Muscle layer of duodenum (tissue), 2 donors: Measurements from ENCODE around the gene BCAP29.

Experiments
- H3K27ac ChIP-seq: one replicate; pipeline ENCODE4 v1.7.0; 2013; ENCODE audit warnings: mild to moderate bottlenecking, low read length
- H3K27me3 ChIP-seq: one replicate; pipeline ENCODE4 v1.7.0; 2013; ENCODE audit warnings: low read depth, mild to moderate bottlenecking, control low read depth, low read length
- H3K36me3 ChIP-seq, 2 donors: one replicate each; pipeline ENCODE4 v1.7.0; 2013; ENCODE audit warnings: low read length in 2 of 2, control low read depth in 1 of 2, mild to moderate bottlenecking in 1 of 2; ENCODE audit not compliant: insufficient read depth in 2 of 2, control insufficient read depth in 1 of 2
- H3K4me1 ChIP-seq, 2 donors: one replicate each; pipeline ENCODE4 v1.7.0; 2013; ENCODE audit warnings: low read length in 2 of 2, mild to moderate bottlenecking in 2 of 2, control low read depth in 1 of 2, moderate library complexity in 1 of 2; ENCODE audit not compliant: insufficient read depth in 2 of 2, control insufficient read depth in 1 of 2
- H3K4me3 ChIP-seq, 2 donors: one replicate each; pipeline ENCODE4 v1.7.0; 2013; ENCODE audit warnings: low read length in 2 of 2, low read depth in 1 of 2, mild to moderate bottlenecking in 1 of 2
- H3K9me3 ChIP-seq, 2 donors: one replicate each; pipeline ENCODE4 v1.7.0; 2013; ENCODE audit warnings: low read length in 2 of 2, control low read depth in 1 of 2, mild to moderate bottlenecking in 1 of 2; ENCODE audit not compliant: control insufficient read depth in 1 of 2
- donor health status: healthy.

BCAP29 gene

GRCh38 chr7:107563081-107563774, 16.8 kb upstream of the BCAP29 start:
- Histone ChIP-seq H3K27ac (peak overlapping the region; percentile 91), H3K4me3 (peak overlapping the region; percentile 72 to 92), H3K27me3 (no peaks in the 10 kb centered on the region), H3K36me3 (peaks cover 0 to 6% of the 10 kb centered on the region in 2 donors), H3K9me3 (no peaks in the 10 kb centered on the region), H3K4me1 (peaks cover 6 to 43% of the 10 kb centered on the region in 2 donors)

DNA sequence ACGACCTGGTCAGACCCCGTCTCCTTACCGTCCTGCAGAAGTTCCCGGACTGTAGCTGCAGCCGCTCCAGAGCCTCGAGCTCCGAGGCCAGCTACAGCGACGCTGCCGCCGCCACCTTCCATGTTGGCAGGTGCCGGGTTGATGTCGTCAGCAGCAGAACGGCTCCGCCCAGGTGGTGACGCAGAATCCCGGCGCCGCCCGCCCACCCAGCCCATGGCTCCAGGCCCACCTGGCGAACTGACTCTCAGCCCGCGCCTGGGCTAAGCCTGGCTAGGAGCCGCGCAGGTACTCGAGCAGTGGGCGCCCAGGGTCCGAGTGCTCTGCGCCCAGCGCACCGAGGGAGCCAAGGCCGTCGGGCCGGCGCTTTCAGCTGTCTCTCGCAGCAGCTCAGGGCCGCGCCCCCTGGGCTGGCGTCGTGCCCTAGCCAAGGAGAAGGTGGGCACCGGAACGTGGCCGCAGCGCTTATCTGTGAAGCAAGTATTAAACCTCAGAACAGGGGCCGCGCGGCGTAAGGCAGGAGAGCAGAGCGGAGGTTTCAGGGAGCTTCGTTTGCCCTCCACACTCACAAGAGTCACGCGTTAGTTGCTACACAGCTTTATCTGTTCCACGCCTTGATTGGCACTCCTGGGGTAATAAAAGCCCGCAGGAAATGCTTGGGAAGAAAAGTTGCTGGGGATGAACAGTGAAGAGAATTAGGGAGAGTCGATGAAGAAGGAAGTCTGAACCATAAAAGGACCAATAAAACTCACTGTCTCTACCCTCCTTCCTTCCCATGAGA, 16.1 kb upstream of the BCAP29 start, which contains the start of the genes COG5 and DUS4L:
Gene COG5 (minus strand): TSS at position 146 of the 778 bp plus-strand sequence. CDS start 24 bp downstream, at position 122.
Gene DUS4L (plus strand): TSS at position 197 of the 778 bp plus-strand sequence. CDS start 3,100 bp downstream, outside the sequence.
- Histone ChIP-seq H3K27me3 (no peaks in the 10 kb centered on the region), H3K4me1 (peaks cover 6 to 43% of the 10 kb centered on the region in 2 donors), H3K9me3 (no peaks in the 10 kb centered on the region), H3K36me3 (peaks cover 0 to 9% of the 10 kb centered on the region in 2 donors), H3K27ac (peak within 1 kb of the TSS; percentile 91), H3K4me3 (peak within 1 kb of the TSS; percentile 72 to 92)

GRCh38 chr7:107564553-107565298, 15.3 kb upstream of the BCAP29 start:
- peak overlapping the region; percentile 91 for H3K27ac ChIP-seq
- H3K27me3 ChIP-seq, result no peaks in the 10 kb centered on the region
- H3K4me3 ChIP-seq, result peak overlapping the region; percentile 72 to 92
- peaks cover 6 to 36% of the 10 kb centered on the region in 2 donors for H3K4me1 ChIP-seq
- H3K9me3 ChIP-seq, result no peaks in the 10 kb centered on the region
- peaks cover 0 to 9% of the 10 kb centered on the region in 2 donors for H3K36me3 ChIP-seq

- Histone ChIP-seq H3K4me1 (peaks cover 0 to under 1% of the 10 kb centered on the region in 2 donors), H3K27me3 (no peaks in the 10 kb centered on the region), H3K36me3 (peaks cover 0 to 6% of the 10 kb centered on the region in 2 donors), H3K27ac (no peak overlapping the region), H3K9me3 (no peaks in the 10 kb centered on the region), H3K4me3 (no peak overlapping the region)
Observed at GRCh38 chr7:107570298-107570697, 9.7 kb upstream of the BCAP29 start.

DNA sequence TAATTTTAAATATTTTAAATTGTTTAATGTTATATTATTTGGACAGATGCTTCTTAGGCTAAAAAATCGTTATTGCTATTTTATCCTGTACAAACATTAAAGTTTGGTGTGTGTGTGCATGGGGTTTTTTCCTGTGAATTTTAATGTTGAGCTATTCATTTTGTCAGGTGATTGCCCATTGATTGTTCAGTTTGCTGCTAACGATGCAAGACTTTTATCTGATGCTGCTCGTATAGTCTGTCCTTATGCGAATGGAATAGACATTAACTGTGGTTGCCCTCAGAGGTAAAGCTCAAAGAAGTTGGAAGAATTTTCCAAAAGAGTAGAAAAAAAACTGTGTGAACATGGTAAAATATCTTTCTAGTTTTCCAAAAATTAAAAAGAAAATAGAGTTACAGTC, 6.5 kb upstream of the BCAP29 start:
- Histone ChIP-seq H3K4me3 (no peak overlapping the region), H3K27ac (no peak overlapping the region), H3K36me3 (peaks cover 6 to 10% of the 10 kb centered on the region in 2 donors), H3K9me3 (no peaks in the 10 kb centered on the region), H3K4me1 (no peaks in the 10 kb centered on the region), H3K27me3 (no peaks in the 10 kb centered on the region)

GRCh38 chr7:107579554-107579884, 527 bp upstream of the BCAP29 start:
- Histone ChIP-seq H3K27me3 (no peaks in the 10 kb centered on the region), H3K36me3 (peaks cover 5 to 10% of the 10 kb centered on the region in 2 donors), H3K27ac (peak overlapping the region; percentile 86), H3K9me3 (no peaks in the 10 kb centered on the region), H3K4me3 (peak overlapping the region; percentile 76 to 95), H3K4me1 (peaks cover 0 to 16% of the 10 kb centered on the region in 2 donors)

- Histone ChIP-seq H3K4me1 (peaks cover 0 to 16% of the 10 kb centered on the region in 2 donors), H3K4me3 (peak overlapping the region; percentile 76 to 95), H3K9me3 (no peaks in the 10 kb centered on the region), H3K36me3 (peaks cover 16 to 18% of the 10 kb centered on the region in 2 donors), H3K27me3 (no peaks in the 10 kb centered on the region), H3K27ac (peak overlapping the region; percentile 94)
Observed at GRCh38 chr7:107580716-107581383, 804 bp downstream of the BCAP29 start.

- Histone ChIP-seq H3K9me3 (no peaks in the 10 kb centered on the region), H3K4me3 (peak overlapping the region; percentile 76 to 95), H3K36me3 (peaks cover 10 to 18% of the 10 kb centered on the region in 2 donors), H3K27me3 (no peaks in the 10 kb centered on the region), H3K4me1 (peaks cover 0 to 16% of the 10 kb centered on the region in 2 donors), H3K27ac (peak overlapping the region; percentile 94)
Observed at GRCh38 chr7:107581387-107582013, 1.5 kb downstream of the BCAP29 start.

- Histone ChIP-seq H3K9me3 (no peaks in the 10 kb centered on the region), H3K27ac (no peak overlapping the region), H3K27me3 (no peaks in the 10 kb centered on the region), H3K4me3 (no peak overlapping the region), H3K4me1 (peaks cover 0 to 16% of the 10 kb centered on the region in 2 donors), H3K36me3 (peaks cover 7 to 18% of the 10 kb centered on the region in 2 donors)
Observed at GRCh38 chr7:107582875-107583274, 2.8 kb downstream of the BCAP29 start.

DNA sequence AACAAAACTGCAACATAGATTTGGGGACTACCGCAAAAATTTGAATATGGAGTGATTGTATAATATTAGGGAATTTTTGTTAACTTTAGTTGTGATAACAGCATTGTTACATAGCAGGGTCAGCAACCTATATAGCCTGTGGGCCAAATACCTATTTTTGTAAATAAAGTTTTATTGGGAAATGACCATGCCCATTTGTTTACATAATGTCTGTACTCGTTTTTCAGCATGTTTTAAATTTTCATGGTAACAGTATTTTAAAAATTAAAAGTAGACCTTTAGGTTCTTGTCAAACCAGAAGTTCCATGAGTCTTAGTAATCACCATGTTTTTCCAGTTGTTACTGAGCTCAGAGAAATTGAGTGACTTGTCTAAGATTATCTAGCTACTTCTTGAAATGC, 4.7 kb downstream of the BCAP29 start:
- peaks cover 0 to 16% of the 10 kb centered on the region in 2 donors for H3K4me1 ChIP-seq
- peaks cover 7 to 18% of the 10 kb centered on the region in 2 donors for H3K36me3 ChIP-seq
- no peak overlapping the region for H3K27ac ChIP-seq
- no peak overlapping the region for H3K4me3 ChIP-seq
- H3K9me3 ChIP-seq, result no peaks in the 10 kb centered on the region
- no peaks in the 10 kb centered on the region for H3K27me3 ChIP-seq
